GM12873 (cell line): ENCODE data around the gene EXOC3L4.

ENCODE experiments used
- TF ChIP-seq, protein P1 (sequence below): IDR thresholded peaks from 2 replicates; pipeline ENCODE4 v1.5.1; 2012; ENCODE audit warnings: low read depth, mild to moderate bottlenecking, moderate library complexity, low read length, control low read depth; ENCODE audit not compliant: insufficient read depth; ENCODE audit errors: missing control alignments

EXOC3L4 gene

DNA sequence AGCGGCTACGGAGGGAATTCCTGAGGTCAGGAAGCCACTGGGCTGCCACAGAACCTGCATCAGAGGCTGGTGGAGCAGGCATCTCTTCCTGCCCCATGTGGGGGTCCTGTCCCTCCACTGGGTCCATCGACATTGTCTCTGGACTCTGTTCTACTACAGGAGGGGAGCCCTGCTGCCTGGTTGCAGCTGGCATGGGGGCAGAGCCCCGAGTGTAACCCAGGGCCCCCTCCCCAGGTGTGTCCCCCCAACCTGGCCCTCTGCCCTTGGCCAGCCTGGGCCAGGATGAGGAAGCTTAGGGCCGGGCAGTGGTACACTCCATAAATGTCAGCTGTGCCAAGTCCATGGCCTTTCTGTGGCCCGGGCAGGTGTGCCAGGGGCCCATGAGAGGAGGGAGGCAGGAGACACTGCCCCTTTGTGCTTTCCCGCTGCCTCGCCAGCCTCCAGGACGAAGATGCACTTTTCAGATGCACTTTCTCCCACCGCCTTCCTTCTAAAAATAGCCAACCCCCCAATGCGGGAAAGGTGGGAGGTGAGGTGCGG, 4.0 kb upstream of the EXOC3L4 start:
- TF ChIP-seq, protein P1, sequence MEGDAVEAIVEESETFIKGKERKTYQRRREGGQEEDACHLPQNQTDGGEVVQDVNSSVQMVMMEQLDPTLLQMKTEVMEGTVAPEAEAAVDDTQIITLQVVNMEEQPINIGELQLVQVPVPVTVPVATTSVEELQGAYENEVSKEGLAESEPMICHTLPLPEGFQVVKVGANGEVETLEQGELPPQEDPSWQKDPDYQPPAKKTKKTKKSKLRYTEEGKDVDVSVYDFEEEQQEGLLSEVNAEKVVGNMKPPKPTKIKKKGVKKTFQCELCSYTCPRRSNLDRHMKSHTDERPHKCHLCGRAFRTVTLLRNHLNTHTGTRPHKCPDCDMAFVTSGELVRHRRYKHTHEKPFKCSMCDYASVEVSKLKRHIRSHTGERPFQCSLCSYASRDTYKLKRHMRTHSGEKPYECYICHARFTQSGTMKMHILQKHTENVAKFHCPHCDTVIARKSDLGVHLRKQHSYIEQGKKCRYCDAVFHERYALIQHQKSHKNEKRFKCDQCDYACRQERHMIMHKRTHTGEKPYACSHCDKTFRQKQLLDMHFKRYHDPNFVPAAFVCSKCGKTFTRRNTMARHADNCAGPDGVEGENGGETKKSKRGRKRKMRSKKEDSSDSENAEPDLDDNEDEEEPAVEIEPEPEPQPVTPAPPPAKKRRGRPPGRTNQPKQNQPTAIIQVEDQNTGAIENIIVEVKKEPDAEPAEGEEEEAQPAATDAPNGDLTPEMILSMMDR = no peak

DNA sequence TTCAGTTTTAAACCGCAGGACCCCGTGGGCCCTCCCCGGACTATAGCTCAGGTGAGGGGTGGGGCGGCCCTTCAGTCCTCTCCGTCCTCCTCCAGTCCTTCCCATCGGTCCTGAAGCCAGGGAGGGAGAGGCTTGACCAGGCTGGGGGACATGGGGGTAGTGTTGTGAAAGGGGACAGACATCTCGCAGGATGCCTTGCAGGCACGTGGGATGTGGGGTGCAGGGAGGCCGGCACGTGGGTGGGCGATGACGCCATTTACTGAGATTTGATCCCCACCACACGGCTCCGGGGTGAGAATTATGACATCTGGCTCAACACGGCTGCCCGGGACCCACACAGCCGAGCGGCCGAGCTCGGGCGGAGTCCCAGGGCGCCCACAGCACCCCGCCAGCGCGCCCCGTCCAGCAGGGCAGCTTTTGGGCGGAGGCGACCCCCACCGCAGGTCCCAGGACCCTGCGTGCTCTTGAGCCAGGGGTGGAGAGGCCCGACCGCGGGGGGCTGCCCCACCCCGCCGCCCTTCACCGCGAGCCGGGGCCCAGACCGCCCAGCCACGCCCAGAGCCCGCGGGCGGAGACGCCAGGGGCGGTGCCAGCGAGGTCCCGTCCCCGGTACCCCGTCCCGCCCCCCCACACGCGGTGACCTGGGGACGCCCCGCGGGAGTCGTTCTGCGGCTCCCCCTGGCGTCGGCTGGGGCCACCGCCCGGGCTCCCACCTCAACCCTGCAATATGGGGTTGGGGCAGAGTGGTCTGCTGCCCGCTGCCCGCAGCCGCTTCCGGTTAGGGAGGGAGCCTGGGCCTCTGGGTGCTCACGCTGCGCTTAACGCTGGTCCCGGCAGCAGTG, 3.3 kb upstream of the EXOC3L4 start:
- TF ChIP-seq, protein P1 = peak; percentile 56

GRCh38 chr14:103091883-103092222, 2.7 kb upstream of the EXOC3L4 start:
- TF ChIP-seq, protein P1 = no peak

DNA sequence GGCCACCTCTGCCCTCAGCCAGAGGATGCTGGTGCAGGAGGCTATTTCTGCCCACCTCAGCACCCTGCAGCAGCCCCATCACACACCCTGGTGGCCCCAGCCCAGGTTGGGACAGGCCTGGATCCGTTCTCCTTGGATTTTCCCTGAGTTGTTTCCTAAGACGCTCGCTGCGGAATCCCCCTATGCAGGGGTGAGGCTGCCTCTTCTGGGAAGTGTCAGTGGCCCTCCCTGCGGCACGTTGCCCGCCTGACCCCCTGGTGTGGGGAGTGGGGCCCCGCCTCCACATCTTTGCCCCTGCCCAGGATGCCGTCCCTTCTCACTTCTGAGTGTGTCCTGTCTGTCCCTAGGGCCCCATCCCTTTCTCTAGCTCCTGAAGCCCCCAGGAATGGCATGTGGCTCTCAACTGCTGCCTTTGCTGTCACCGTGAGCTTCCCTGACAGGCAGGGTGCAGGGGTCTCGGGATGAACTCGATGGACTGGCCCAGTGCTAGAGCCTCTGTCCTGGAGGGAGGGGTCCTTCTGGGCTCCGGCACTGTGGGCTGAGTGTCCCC, 594 bp upstream of the EXOC3L4 start:
- TF ChIP-seq, protein P1 = no peak

DNA sequence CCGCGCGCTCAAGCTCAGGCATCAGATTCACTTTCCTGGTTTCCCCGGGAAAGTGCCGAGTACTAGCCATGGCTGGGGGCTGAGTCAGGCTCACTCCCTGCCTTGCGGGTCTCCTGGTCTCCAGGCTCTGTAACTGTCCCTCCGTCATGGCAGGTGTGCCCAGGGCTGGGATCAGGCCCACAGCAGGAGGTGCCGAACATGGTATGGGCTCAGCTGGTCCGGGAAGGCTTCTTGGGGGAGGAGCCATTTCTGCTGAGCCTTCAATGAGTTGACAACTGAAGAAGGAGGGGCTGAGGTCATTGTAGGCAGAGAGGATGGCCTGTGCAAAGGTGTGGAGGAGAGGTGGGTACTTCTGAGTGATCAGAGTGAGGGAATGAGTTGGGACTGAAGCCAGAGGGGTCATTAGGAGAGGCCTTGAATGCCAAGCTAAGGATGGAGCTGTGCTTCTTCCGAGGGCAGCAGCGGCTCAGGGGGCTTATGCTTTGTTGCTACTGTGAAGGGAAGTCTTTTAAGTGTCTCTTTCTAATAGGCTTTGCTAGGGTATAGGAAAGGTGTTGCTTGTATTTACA, 769 bp downstream of the EXOC3L4 start:
- TF ChIP-seq, protein P1 = no peak

DNA sequence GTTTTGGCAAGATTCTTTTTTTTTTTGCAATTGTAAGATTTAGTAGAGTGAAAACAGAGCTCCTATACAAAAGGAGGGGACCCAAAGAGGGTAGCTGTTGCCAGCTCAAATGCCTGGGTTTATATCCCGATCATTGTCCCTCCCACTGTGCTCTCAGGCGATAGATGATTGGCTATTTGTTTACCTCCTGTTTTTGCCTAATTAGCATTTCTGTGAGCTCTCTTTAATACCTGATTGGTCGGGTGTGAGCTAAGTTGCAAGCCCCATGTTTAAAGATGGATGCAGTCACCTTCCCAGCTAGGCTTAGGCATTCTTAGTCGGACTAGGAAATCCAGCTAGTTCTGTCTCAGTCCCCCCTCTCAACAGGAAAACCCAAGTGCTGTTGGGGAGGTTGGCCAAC, 1.9 kb downstream of the EXOC3L4 start:
- TF ChIP-seq, protein P1 = no peak
